ENCODE results near the gene SERPIND1.
"Not testable (repeated sequence)": the region's sequence is repeated elsewhere in the genome, so short reads cannot be mapped to it uniquely, and the experiment has no call there.

SERPIND1 gene

GRCh38 chr22:20747223-20747622, 26.7 kb upstream of the SERPIND1 start:
- FAIRE-seq, result no peak

GRCh38 chr22:20748082-20748481, 25.8 kb upstream of the SERPIND1 start:
- FAIRE-seq, result no peak

- FAIRE-seq, result no peak
Observed at GRCh38 chr22:20748731-20749428, 25.0 kb upstream of the SERPIND1 start.

- no peak for FAIRE-seq
Observed at GRCh38 chr22:20749453-20749852, 24.5 kb upstream of the SERPIND1 start.

GRCh38 chr22:20750461-20751184, 23.3 kb upstream of the SERPIND1 start:
- FAIRE-seq, result no peak

GRCh38 chr22:20751185-20751851, 22.6 kb upstream of the SERPIND1 start:
- no peak for FAIRE-seq

GRCh38 chr22:20752104-20752741, 21.7 kb upstream of the SERPIND1 start:
- no peak for FAIRE-seq

- no peak for FAIRE-seq
Observed at GRCh38 chr22:20752873-20753272, 21.0 kb upstream of the SERPIND1 start.

GRCh38 chr22:20756846-20757245, 17.1 kb upstream of the SERPIND1 start:
- FAIRE-seq, result no peak

- no peak for FAIRE-seq
Observed at GRCh38 chr22:20758688-20759087, 15.2 kb upstream of the SERPIND1 start.

- no peak for FAIRE-seq
Observed at GRCh38 chr22:20760084-20760483, 13.8 kb upstream of the SERPIND1 start.

- no peak for FAIRE-seq
Observed at GRCh38 chr22:20761536-20761935, 12.4 kb upstream of the SERPIND1 start.

- no peak for FAIRE-seq
Observed at GRCh38 chr22:20762233-20762796, 11.6 kb upstream of the SERPIND1 start.

GRCh38 chr22:20763630-20764470, 10.1 kb upstream of the SERPIND1 start:
- no peak for FAIRE-seq

GRCh38 chr22:20764471-20764720, 9.5 kb upstream of the SERPIND1 start:
- no peak for FAIRE-seq

GRCh38 chr22:20764729-20765128, 9.2 kb upstream of the SERPIND1 start:
- FAIRE-seq, result no peak

GRCh38 chr22:20765938-20766337, 8.0 kb upstream of the SERPIND1 start:
- no peak for FAIRE-seq

- no peak for FAIRE-seq
Observed at GRCh38 chr22:20766530-20766929, 7.4 kb upstream of the SERPIND1 start.

GRCh38 chr22:20769496-20769826, 4.5 kb upstream of the SERPIND1 start:
- not testable (repeated sequence) for FAIRE-seq

- FAIRE-seq, result no peak
Observed at GRCh38 chr22:20771918-20772625, 1.8 kb upstream of the SERPIND1 start.

GRCh38 chr22:20774882-20775281, 969 bp downstream of the SERPIND1 start:
- FAIRE-seq, result no peak

Data from colon (tissue), 2 donors.